Activated T-cell treated with anti-CD3 and anti-CD28 coated beads, Interleukin-2, amount 50 U/mL, for 4 hours (primary cell): ENCODE results near the gene AIG1. TPM values are rescaled to one million over a fixed set of nuclear protein-coding genes. Genes with fewer than 3 reads are reported as not detected.

Experiments used
- ATAC-seq, 2 donors: fragments of 200-7000 bp; cut with Tn5 transposase; one replicate each; pipeline ENCODE4 v1.10.0; 2021
- DNase-seq: peaks from one replicate; pipeline ENCODE4 v3.0.0-alpha.2; 2020
- H3K27me3 Mint-ChIP-seq: one replicate; pipeline ENCODE4 v1.8.0; 2021; ENCODE audit warnings: low read depth, mixed read lengths
- H3K36me3 Mint-ChIP-seq: one replicate; pipeline ENCODE4 v1.8.0; 2022; ENCODE audit warnings: mixed read lengths; ENCODE audit not compliant: insufficient read depth
- H3K4me1 Mint-ChIP-seq: one replicate; pipeline ENCODE4 v1.8.0; 2021; ENCODE audit warnings: low read depth, mixed read lengths
- H3K4me3 Mint-ChIP-seq: one replicate; pipeline ENCODE4 v1.8.0; 2021; ENCODE audit warnings: mild to moderate bottlenecking, moderate library complexity, mixed read lengths
- H3K9me3 Mint-ChIP-seq: one replicate; pipeline ENCODE4 v1.8.0; 2021; ENCODE audit warnings: mixed read lengths
- total RNA-seq, 3 donors: library from RNA; stranded (reverse); gene quantifications; one replicate each; pipeline ENCODE4 v1.2.1, GENCODE V29; 2021

AIG1 gene
- total RNA-seq, 3 donors from 2014 or later = 3.9 to 7.6 (median 5.5) TPM

DNA sequence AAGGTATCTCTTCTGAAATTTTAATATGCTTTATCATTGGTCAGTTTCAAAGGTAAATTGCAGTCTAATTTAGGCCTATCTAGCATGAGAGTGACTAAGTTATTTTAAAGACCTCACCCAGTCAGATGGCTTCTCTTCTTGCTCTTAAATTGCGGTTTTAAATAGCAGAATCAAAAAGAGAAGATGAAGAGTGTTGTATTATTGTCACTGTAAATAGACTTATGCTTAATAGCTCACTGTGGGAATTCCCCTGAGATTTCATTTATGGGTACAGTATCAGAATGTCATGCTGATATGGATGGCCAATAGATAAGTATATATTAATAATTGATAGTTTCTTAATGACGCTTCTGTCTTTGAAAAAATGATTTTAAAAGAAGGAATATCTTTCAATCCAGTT is 35.7 kb downstream of the AIG1 start:
- H3K36me3 Mint-ChIP-seq = no peaks in the 10 kb centered on the region
- H3K4me1 Mint-ChIP-seq = peaks cover 6% of the 10 kb centered on the region
- H3K4me3 Mint-ChIP-seq = no peak overlapping the region
- DNase-seq (no peak), ATAC-seq (no peak)
- no peaks in the 10 kb centered on the region for H3K9me3 Mint-ChIP-seq
- no peaks in the 10 kb centered on the region for H3K27me3 Mint-ChIP-seq

DNA sequence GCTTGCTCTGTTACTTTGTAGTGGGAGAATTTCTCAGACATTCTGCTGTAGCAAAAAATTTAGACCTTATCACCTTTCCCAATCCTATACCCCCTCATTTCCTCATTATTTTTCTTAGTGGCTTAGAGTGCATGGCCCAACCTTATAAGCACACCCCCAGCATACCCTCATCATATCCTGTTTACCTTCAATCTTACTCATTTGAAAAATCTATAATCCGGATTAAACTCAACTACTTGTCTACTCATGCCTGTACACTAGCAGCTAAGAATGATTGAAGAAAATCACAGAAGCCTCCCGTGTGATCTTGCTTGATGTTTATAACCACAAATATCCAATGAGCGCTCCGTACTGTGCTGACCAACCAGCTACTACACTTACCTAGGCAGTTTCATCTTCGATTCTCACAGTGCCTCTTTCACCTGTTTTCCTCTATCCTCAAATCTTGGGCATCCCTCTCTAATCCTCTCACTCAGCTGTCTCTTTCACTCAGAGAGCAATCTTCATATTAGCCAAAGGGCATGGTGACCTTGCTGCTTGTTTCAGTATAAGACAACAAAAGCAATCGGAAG is 36.6 kb downstream of the AIG1 start:
- DNase-seq (no peak), ATAC-seq (peak; percentile 46 to 78)
- Mint-ChIP-seq H3K27me3 (no peaks in the 10 kb centered on the region), H3K4me3 (no peak overlapping the region), H3K9me3 (no peaks in the 10 kb centered on the region), H3K36me3 (no peaks in the 10 kb centered on the region), H3K4me1 (peaks cover 6% of the 10 kb centered on the region)

DNA sequence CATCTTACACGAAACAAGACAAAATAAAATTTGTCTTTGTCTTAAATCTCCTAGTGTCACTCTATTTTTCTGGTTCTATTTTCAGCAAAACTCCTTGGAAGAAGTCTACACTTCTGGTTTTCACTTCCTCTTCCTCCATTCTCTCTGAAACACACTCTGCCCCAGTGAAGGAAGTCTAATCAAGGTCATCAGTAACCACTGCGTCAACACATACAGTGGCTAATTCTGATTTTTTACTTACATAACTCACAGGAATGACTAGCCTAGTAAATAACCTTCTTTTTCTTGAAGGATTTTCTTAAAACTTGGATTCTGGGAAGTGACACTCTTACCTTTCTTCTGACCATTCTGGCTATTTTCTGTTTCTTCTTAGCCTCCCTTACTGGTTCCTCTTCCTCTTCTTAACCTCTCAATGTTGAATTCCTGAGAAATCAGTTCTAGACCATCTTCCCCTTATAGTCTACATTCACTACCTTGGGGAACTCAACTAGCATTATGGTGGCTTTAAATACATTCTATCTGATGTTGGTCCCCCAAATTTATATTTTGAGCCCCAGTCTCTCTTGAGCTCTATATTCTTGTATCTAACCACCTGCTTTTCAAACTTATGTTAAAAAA is 37.5 kb downstream of the AIG1 start:
- peaks cover 5% of the 10 kb centered on the region for H3K4me1 Mint-ChIP-seq
- H3K36me3 Mint-ChIP-seq = no peaks in the 10 kb centered on the region
- ATAC-seq = no peak
- H3K9me3 Mint-ChIP-seq = no peaks in the 10 kb centered on the region
- no peak overlapping the region for H3K4me3 Mint-ChIP-seq
- DNase-seq = no peak
- no peaks in the 10 kb centered on the region for H3K27me3 Mint-ChIP-seq

DNA sequence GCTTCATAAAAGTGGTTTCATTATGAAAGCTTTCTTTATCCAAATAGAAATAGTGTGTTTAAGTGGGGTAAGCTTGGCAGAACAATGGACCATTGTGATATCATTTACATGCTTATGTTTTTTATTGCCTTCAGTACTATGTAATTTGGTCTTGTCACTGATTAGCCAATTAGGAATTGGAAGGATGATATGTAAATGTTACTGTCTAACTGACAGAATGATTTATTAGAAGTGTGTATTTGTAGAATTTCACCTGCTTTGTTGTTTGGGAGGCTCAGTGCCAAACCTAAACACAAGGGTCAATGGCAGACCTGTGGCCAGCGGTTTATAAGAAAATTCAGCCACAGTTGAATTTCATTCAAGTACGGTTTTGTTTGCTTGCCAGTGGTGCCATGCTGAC is 39.0 kb downstream of the AIG1 start:
- Mint-ChIP-seq H3K4me3 (no peak overlapping the region), H3K4me1 (peaks cover 3% of the 10 kb centered on the region), H3K27me3 (no peaks in the 10 kb centered on the region)

DNA sequence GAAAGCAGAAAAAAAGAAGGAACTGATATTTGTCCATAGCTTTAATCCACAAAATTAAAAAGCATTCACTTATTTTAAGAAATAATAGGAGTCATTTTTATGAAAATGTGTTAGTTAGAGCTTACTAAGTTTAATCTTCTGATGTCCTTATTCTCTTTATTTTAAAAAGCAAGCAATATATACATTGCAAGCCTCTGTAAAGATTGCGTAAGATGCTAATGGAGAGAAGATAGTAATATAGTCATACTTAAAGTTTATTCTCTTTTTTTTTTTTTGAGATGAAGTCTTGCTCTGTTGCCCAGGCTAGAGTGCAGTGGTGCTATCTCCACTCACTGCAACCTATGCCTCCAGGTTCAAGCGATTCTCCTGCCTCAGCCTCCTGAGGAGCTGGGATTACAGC is 39.7 kb downstream of the AIG1 start:
- no peaks in the 10 kb centered on the region for H3K9me3 Mint-ChIP-seq

More for the DNA sequence above, 39.0 kb downstream of the AIG1 start:
- Mint-ChIP-seq H3K36me3 (no peaks in the 10 kb centered on the region), H3K9me3 (no peaks in the 10 kb centered on the region)
- DNase-seq (no peak), ATAC-seq (no peak)

DNA sequence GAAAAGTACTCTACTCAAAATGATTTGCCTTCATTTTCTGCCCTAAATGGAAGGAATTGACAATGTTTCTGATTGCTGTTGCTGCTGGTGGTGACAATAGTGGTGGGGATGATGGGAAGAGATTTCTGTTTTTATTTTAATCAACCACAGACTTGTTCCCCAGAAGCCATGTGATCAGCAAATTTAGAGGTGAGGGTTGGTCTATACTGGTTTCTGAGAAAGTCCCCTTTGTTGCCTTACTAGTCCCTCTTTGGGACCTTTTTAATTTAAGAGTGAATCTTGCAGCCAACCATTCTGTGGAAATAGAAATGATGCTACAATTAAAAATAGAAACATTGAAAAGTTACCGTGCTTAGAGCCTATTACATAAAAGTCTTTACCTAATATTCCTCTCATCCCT is 43.2 kb downstream of the AIG1 start:
- Mint-ChIP-seq H3K27me3 (no peaks in the 10 kb centered on the region), H3K36me3 (no peaks in the 10 kb centered on the region), H3K4me3 (no peak overlapping the region), H3K9me3 (no peaks in the 10 kb centered on the region), H3K4me1 (no peaks in the 10 kb centered on the region)
- DNase-seq (no peak), ATAC-seq (no peak)

More for the DNA sequence above, 39.7 kb downstream of the AIG1 start:
- DNase-seq (no peak), ATAC-seq (no peak)
- H3K4me3 Mint-ChIP-seq = no peak overlapping the region
- no peaks in the 10 kb centered on the region for H3K27me3 Mint-ChIP-seq
- H3K36me3 Mint-ChIP-seq = no peaks in the 10 kb centered on the region
- H3K4me1 Mint-ChIP-seq = peaks cover 3% of the 10 kb centered on the region

DNA sequence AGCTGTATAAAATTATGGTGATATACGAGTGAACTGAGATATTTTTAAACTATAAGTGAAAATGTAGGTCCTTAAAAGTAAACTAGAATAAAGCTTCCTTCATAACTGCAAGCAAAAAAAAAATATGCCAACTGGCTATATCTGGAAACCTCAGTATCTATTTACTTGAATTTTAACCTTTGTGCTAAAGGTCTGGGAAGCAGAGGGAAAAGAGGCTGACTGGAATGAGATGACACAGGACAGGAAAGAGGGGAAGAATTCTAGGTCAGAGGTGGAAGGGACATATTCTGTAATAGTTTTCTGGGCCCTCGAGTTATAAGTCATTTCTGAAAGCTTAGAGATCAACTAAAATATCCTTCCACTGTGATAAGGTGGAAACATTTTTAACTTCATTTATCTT is 46.8 kb downstream of the AIG1 start:
- no peaks in the 10 kb centered on the region for H3K9me3 Mint-ChIP-seq
- peaks cover 6% of the 10 kb centered on the region for H3K4me1 Mint-ChIP-seq
- ATAC-seq (no peak), DNase-seq (no peak)
- H3K36me3 Mint-ChIP-seq = peaks cover 5% of the 10 kb centered on the region
- H3K4me3 Mint-ChIP-seq = no peak overlapping the region
- no peaks in the 10 kb centered on the region for H3K27me3 Mint-ChIP-seq

DNA sequence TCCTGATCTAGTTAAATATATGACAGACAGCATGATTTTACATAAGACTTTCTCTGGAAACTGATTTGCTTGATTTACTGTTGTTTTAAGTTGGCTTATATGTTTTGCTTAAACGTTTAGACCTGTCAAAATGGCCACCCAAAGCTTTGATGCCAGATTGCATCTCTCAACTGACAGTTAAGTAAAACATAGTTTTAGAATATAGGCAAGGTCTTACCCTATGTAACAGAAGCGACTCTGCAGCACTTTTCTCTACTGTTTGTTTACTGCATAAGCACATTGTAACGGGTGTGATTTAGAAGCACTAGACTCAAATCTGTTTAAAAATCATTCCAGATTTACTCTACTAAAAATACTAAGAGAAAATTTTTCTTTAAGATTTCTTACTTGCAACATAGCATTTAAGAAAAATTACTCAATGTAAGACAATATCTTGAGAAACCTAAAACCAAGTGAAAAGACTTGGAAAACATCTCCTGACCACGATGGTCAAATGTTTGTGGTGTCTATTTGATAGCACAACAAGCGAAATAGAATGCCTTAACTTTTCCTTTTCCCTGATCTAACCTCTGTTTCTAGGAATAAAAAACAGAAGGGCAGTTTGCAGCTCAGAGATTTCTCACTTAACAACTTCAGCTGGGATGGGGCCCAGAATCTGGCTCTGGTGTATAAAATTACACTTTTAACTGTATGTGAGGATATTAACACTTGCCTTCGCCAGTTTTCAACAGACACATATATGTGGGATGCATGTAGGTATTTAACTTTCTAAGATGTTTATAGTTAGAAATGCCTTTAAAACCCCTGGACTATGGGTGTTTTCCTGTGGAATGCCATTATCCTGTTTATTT is 47.4 kb downstream of the AIG1 start:
- H3K27me3 Mint-ChIP-seq = no peaks in the 10 kb centered on the region
- ATAC-seq = no peak
- H3K36me3 Mint-ChIP-seq = peaks cover 5% of the 10 kb centered on the region
- no peaks in the 10 kb centered on the region for H3K9me3 Mint-ChIP-seq
- H3K4me1 Mint-ChIP-seq = peaks cover 6% of the 10 kb centered on the region
- DNase-seq = no peak
- H3K4me3 Mint-ChIP-seq = no peak overlapping the region

DNA sequence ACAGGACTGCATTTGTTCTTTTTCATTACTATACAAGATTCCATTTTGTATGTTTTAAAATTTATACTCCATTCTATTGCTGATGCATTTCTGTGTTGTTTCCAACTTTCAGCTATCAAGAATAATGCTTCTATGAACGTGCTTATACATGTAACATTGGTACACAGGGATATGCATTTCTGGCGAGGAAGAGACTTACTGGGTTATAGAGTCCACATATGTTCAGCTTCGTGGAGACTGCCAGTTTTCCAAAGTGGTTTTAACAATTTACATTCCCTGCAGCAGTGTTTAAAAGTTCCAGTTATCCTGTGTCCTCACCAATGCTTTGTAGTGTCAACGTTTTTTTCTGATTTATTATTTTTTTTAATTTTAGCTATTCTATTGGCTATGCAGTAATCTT is 48.5 kb downstream of the AIG1 start:
- DNase-seq (no peak), ATAC-seq (no peak)
- no peak overlapping the region for H3K4me3 Mint-ChIP-seq
- peaks cover 6% of the 10 kb centered on the region for H3K4me1 Mint-ChIP-seq
- H3K27me3 Mint-ChIP-seq = no peaks in the 10 kb centered on the region
- H3K9me3 Mint-ChIP-seq = no peaks in the 10 kb centered on the region
- peaks cover 5% of the 10 kb centered on the region for H3K36me3 Mint-ChIP-seq

DNA sequence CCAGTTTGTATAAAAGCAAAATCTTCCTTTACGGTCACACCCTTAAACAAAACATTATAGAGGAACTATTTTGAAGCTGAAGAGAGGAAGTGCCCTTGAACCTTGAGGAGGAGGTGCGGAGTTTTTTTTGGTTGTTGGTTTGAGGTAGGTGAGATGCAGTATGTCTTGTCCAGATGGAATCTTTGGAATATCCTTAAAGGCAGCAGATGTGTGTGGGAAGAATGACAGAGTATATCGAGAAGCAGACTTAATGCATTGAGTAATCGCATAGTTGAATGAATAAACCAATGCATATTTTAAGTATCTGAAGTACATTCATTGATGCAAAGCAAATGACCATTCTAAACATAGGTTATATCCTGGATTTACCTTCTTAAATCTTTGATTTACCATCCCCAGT is 49.9 kb downstream of the AIG1 start:
- Mint-ChIP-seq H3K4me1 (peaks cover 6% of the 10 kb centered on the region), H3K4me3 (no peak overlapping the region), H3K9me3 (no peaks in the 10 kb centered on the region), H3K27me3 (no peaks in the 10 kb centered on the region), H3K36me3 (peaks cover 5% of the 10 kb centered on the region)
- DNase-seq (no peak), ATAC-seq (no peak)

DNA sequence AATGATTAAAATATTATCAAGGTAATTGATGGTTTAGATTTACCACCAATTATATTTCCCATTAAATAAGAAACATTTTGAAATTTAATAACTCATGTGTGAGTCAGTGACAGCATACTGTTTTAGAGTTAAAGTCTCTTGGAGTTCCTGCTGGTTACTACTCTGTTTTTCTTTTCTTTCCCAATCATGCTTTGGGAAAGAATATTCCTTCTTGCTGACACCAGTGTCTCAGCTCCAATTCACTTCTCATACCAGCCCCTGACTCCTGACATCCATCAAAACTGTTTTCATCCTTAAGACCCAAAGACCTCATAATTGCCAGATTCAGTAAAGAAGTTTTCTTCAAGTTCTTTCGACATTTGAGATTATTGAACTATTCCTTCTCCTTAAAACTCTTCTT is 50.3 kb downstream of the AIG1 start:
- no peaks in the 10 kb centered on the region for H3K9me3 Mint-ChIP-seq
- peaks cover 6% of the 10 kb centered on the region for H3K4me1 Mint-ChIP-seq
- peaks cover 5% of the 10 kb centered on the region for H3K36me3 Mint-ChIP-seq
- no peak overlapping the region for H3K4me3 Mint-ChIP-seq
- DNase-seq (no peak), ATAC-seq (no peak)
- no peaks in the 10 kb centered on the region for H3K27me3 Mint-ChIP-seq

DNA sequence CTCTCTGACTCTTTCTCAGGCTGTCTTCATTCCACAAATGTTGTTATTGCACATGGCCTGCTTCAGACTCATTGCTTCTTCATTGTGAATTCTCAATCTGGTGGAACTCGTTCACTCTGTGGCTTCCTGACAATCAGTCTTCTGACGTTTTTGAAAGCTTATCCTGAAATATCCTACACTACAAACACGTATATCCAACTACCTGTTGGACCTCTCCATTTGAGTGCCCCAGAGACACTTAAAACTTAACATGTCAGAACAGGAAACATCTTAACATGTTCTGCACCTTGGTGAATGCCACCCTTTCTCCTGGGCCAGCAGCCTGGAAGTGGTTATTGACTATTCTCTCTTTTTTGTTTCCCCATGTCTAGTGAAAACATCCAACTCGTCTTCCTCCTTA is 50.8 kb downstream of the AIG1 start:
- Mint-ChIP-seq H3K4me1 (peaks cover 6% of the 10 kb centered on the region), H3K4me3 (no peak overlapping the region), H3K36me3 (peaks cover 5% of the 10 kb centered on the region), H3K9me3 (no peaks in the 10 kb centered on the region), H3K27me3 (no peaks in the 10 kb centered on the region)
- ATAC-seq = no peak
- DNase-seq = no peak

DNA sequence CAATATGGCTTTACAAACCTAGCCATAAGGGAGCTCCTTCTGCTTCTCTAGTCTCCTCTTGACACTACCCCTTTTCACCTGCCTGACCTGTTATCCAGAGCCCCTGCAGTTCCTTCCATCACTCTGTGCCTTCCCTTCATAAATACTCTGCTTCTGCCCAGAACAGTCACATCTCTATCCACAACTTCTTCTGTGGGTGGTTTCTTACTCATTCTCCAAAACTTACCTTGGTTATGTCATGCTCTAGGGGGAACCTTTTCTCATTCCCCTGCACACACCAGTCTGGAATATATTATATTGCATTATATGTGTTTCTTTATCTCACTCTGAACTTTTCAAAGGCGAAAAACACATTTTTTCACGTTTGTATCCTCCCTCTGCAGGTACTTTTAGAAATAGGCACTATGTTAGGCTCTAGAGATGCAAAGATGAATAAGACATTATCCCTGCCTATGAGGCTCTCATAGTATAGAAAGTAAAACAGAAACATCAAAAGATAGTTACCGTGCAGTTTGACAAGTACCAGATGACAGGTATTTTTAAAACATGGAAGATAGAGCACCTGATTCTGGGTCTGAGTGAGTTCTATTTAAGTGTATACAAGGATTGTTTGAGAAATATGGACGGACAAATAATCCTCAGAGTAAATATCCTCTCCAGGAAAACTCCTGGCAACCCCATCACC is 51.5 kb downstream of the AIG1 start:
- Mint-ChIP-seq H3K4me1 (peaks cover 6% of the 10 kb centered on the region), H3K4me3 (no peak overlapping the region), H3K9me3 (no peaks in the 10 kb centered on the region), H3K27me3 (no peaks in the 10 kb centered on the region), H3K36me3 (peaks cover 5% of the 10 kb centered on the region)
- no peak for DNase-seq
- peak; percentile 43 to 77 for ATAC-seq

DNA sequence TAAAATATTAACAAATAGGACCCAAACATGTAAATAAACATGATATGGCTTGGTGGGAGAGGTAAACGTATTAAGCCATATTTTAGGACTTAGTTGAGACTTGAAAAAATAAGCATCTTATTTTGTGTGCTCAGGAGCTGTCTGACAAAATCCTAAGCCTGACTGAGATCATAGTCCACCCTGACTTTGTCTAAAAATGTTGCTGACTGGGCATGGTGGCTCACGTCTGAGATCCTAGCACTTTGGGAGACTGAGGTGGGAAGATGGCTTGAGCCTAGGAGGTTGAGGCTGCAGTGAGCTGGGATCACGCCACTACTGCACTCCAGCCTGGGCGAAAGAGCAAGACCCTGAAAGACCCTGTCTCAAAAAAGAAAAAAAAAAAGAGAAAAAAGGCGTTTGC is 52.1 kb downstream of the AIG1 start:
- DNase-seq = no peak
- Mint-ChIP-seq H3K4me3 (no peak overlapping the region), H3K9me3 (no peaks in the 10 kb centered on the region), H3K27me3 (no peaks in the 10 kb centered on the region), H3K36me3 (peaks cover 5% of the 10 kb centered on the region), H3K4me1 (peaks cover 6% of the 10 kb centered on the region)
- no peak for ATAC-seq
